Tibial nerve (tissue), 4 donors: ENCODE results near the gene MUC16.

Experiments
- CTCF ChIP-seq, 5 experiments: fragments of 200-600 bp in 3 of 5; fragments of 450-650 bp in 2 of 5; sonication (generic) in 3 of 5; IDR thresholded peaks; one replicate each; pipeline ENCODE4 v1.5.1; 2016 to 2019; ENCODE audit warnings: antibody characterized with exemption in 5 of 5, mild to moderate bottlenecking in 3 of 5, moderate library complexity in 2 of 5
- EP300 ChIP-seq, 2 donors: sonication (generic); formaldehyde crosslinking; IDR thresholded peaks; one replicate each; pipeline ENCODE4 v1.6.1; 2017; ENCODE audit warnings: antibody characterized with exemption in 2 of 2, mild to moderate bottlenecking in 1 of 2
- POLR2A ChIP-seq, 2 donors: fragments of 450-650 bp; IDR thresholded peaks; one replicate each; pipeline ENCODE4 v1.6.1; 2017; ENCODE audit warnings: antibody characterized with exemption in 2 of 2, mild to moderate bottlenecking in 2 of 2, moderate library complexity in 2 of 2

GRCh38 chr19:9018163-9018875 is 8.1 kb upstream of the MUC16 start:
- TF ChIP-seq CTCF (IDR thresholded peaks at IDR 0.05) (no peak), POLR2A (IDR thresholded peaks at IDR 0.05) (no peak), EP300 (IDR thresholded peaks at IDR 0.05) (no peak)
